Measurements from ENCODE around the gene KCNA5. TPM values are rescaled to one million over a fixed set of nuclear protein-coding genes. Genes with fewer than 3 reads are reported as not detected.

KCNA5 gene
- polyA plus RNA-seq, 1 donor from 2014 or later = 7.5 TPM

DNA sequence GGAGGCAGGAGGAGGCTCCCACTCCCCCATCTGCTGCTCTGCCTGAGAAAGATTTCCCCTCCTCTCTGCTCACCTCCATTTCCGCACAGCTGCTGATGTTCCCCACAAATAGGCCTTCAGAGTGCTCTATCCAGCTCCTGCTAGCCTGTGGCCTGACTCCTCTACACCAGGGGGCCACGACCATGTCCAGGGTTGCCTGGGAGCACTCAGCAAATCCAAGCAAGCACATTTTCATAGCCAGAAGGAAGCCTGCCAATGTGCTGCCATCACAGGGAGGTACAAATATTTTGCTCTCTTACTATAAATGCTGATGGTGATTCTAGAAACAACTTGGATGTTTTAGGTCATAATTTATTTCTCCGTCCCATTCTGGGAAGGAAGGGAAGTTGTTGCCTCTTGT is 17.3 kb downstream of the KCNA5 start:
- Histone ChIP-seq H4K20me1 (ENCODE audit: insufficient read depth) (no peaks in the 10 kb centered on the region), H3K9me3 (ENCODE audit: low read length) (no peaks in the 10 kb centered on the region), H3K9me2 (ENCODE audit: insufficient read depth, low read length) (no peaks in the 10 kb centered on the region), H2AFZ (ENCODE audit: low read depth, low read length) (no peak overlapping the region), H3K4me3 (ENCODE audit: low read length) (no peak overlapping the region), H3K9ac (ENCODE audit: low read length) (no peak overlapping the region), H3K36me3 (ENCODE audit: insufficient read depth, low read length) (no peaks in the 10 kb centered on the region), H3F3A (ENCODE audit: insufficient read depth, low read length, poor library complexity, severe bottlenecking) (peaks cover 10% of the 10 kb centered on the region), H3K27me3 (ENCODE audit: insufficient read depth, low read depth, low read length) (no peaks in the 10 kb centered on the region), H3K4me2 (ENCODE audit: low read length) (no peak overlapping the region), H3K79me2 (replicated peaks; ENCODE audit: insufficient read depth, low read length) (no peaks in the 10 kb centered on the region), H3K27ac (ENCODE audit: low read length) (peak overlapping the region; percentile 9)
- TF ChIP-seq MXI1 (conservative IDR thresholded peaks at IDR 0.05; ENCODE audit: poor library complexity, severe bottlenecking) (no peak), TAF1 (IDR thresholded peaks at IDR 0.05; ENCODE audit: low read depth) (no peak), RAD21 (conservative IDR thresholded peaks at IDR 0.05) (no peak), EP300 (conservative IDR thresholded peaks at IDR 0.05; ENCODE audit: poor library complexity, severe bottlenecking) (no peak), EZH2 (IDR thresholded peaks at IDR 0.05; ENCODE audit: borderline replicate concordance, insufficient read depth, low read length, poor library complexity, severe bottlenecking) (no peak), POLR2AphosphoS5 (IDR thresholded peaks at IDR 0.05) (no peak), SMC3 (conservative IDR thresholded peaks at IDR 0.05; ENCODE audit: poor library complexity) (no peak), REST (IDR thresholded peaks at IDR 0.05; ENCODE audit: borderline replicate concordance) (no peak)
- TF ChIP-seq, protein P1, sequence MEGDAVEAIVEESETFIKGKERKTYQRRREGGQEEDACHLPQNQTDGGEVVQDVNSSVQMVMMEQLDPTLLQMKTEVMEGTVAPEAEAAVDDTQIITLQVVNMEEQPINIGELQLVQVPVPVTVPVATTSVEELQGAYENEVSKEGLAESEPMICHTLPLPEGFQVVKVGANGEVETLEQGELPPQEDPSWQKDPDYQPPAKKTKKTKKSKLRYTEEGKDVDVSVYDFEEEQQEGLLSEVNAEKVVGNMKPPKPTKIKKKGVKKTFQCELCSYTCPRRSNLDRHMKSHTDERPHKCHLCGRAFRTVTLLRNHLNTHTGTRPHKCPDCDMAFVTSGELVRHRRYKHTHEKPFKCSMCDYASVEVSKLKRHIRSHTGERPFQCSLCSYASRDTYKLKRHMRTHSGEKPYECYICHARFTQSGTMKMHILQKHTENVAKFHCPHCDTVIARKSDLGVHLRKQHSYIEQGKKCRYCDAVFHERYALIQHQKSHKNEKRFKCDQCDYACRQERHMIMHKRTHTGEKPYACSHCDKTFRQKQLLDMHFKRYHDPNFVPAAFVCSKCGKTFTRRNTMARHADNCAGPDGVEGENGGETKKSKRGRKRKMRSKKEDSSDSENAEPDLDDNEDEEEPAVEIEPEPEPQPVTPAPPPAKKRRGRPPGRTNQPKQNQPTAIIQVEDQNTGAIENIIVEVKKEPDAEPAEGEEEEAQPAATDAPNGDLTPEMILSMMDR (IDR thresholded peaks at IDR 0.05; ENCODE audit: poor library complexity, severe bottlenecking) = no peak

GRCh38 chr12:5063149-5063548 is 19.5 kb downstream of the KCNA5 start:
- Histone ChIP-seq H3F3A (ENCODE audit: insufficient read depth, low read length, poor library complexity, severe bottlenecking) (peaks cover 10% of the 10 kb centered on the region), H3K9ac (ENCODE audit: low read length) (no peak overlapping the region), H3K9me2 (ENCODE audit: insufficient read depth, low read length) (no peaks in the 10 kb centered on the region), H3K9me3 (ENCODE audit: low read length) (no peaks in the 10 kb centered on the region), H3K79me2 (replicated peaks; ENCODE audit: insufficient read depth, low read length) (no peaks in the 10 kb centered on the region), H3K27ac (ENCODE audit: low read length) (no peak overlapping the region), H4K20me1 (ENCODE audit: insufficient read depth) (no peaks in the 10 kb centered on the region), H3K4me3 (ENCODE audit: low read length) (no peak overlapping the region), H3K4me2 (ENCODE audit: low read length) (no peak overlapping the region), H3K27me3 (ENCODE audit: insufficient read depth, low read depth, low read length) (no peaks in the 10 kb centered on the region), H2AFZ (ENCODE audit: low read depth, low read length) (no peak overlapping the region), H3K36me3 (ENCODE audit: insufficient read depth, low read length) (no peaks in the 10 kb centered on the region)
- TF ChIP-seq REST (IDR thresholded peaks at IDR 0.05; ENCODE audit: borderline replicate concordance) (no peak), SMC3 (conservative IDR thresholded peaks at IDR 0.05; ENCODE audit: poor library complexity) (no peak), POLR2AphosphoS5 (IDR thresholded peaks at IDR 0.05) (no peak), EZH2 (IDR thresholded peaks at IDR 0.05; ENCODE audit: borderline replicate concordance, insufficient read depth, low read length, poor library complexity, severe bottlenecking) (no peak), RAD21 (conservative IDR thresholded peaks at IDR 0.05) (no peak), EP300 (conservative IDR thresholded peaks at IDR 0.05; ENCODE audit: poor library complexity, severe bottlenecking) (no peak), TAF1 (IDR thresholded peaks at IDR 0.05; ENCODE audit: low read depth) (no peak), MXI1 (conservative IDR thresholded peaks at IDR 0.05; ENCODE audit: poor library complexity, severe bottlenecking) (no peak)
- TF ChIP-seq, protein P1 (IDR thresholded peaks at IDR 0.05; ENCODE audit: poor library complexity, severe bottlenecking) = no peak

Measured in neural cell (in vitro differentiated cells).